ENCODE results near the gene PDK4.
"Not testable (repeated sequence)": the region's sequence is repeated elsewhere in the genome, so short reads cannot be mapped to it uniquely, and the experiment has no call there.

The PDK4 gene

GRCh38 chr7:95558864-95559263 is 37.5 kb downstream of the PDK4 start:
- no peak for DNase-seq

- DNase-seq = no peak
These were observed 39.5 kb downstream of the PDK4 start for GRCh38 chr7:95556777-95557176.

DNA sequence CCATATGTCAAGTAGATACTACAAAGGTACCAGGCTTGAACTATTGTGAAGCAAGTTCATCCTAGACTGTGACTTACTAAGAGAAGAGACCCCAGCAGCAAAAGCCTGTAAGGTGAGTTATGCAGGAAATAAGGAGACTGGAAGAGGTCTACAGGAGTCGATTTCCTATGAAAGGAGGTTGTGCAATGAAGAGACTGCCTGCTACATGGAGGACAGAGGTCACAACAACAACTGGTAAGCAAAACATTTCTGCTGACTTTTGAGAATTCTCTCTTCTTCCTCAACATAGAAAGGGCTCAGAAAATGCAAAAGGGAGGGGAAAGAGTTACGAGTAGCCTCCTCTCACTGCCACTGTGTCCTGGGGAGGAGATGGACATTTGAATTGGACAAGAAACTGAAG is 42.4 kb downstream of the PDK4 start:
- no peak for DNase-seq

GRCh38 chr7:95552010-95552926 is 44.0 kb downstream of the PDK4 start:
- not testable (repeated sequence) for DNase-seq

GRCh38 chr7:95550546-95550945 is 45.8 kb downstream of the PDK4 start:
- no peak for DNase-seq

DNA sequence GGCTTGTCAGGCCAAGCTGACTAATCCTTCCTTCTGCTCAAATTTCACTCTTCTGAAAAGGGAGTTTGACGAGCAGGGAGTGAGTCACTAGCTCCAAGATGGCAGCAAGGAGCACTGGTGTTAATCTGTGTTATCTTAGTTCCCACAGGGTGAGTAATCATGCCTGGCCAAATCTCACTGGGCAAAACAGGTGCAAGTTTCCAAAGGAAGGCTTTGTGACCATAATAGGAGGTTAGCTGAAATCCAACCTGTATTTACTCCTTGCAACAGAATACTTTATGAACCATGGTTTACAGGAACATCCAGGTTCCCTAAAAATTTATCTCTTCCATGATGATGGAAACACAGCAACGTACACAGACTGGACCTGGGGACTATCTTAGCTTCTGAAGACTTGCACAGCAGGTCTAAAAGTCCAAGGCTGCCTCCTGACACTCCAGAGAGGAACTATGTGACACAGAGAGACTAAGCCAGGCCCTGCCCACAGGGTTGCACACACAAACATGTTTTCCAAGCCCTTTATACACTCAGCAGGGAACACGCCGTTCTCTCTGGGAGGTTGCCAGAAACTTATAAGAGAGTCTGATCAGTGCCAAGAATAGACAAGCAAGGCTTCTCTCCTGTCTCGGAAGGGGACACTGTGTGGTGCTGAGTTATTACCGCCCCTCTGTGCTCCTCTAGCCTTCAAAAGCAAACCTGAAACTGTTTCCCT is 46.3 kb downstream of the PDK4 start:
- DNase-seq = peak; percentile 84

GRCh38 chr7:95547361-95548348 is 48.7 kb downstream of the PDK4 start:
- no peak for DNase-seq

GRCh38 chr7:95546647-95547046 is 49.7 kb downstream of the PDK4 start:
- DNase-seq = no peak

GRCh38 chr7:95545673-95546072 is 50.6 kb downstream of the PDK4 start:
- no peak for DNase-seq

DNA sequence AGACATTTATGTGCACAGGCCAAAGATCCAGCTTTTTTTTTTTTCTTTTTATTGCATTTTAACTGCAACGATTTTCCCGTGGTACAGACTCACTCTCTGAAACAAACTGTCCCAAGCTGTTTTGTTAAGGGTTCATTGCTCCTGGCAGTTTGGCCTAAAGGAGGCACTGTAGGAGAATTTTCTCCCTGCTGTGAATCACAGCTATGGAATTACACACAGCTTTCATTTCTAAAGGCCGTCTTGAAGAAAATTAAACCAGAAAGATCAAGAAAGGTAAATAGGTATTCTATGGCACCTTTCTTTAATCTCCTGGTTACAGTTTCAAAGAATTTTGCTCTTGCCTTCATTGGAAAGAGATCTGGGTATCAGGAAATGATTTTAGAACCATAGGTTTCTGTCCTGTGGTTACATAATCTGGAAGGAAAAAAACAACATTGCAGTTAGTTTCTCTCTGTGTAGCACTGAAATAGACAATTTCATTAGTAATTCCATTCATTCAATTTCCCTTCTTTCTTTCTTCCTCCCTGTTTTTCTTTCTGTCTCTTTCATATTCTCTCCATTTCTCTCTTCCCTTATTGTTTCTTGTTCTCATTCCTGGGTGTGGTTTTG is 51.2 kb downstream of the PDK4 start:
- DNase-seq = peak; percentile 59

DNA sequence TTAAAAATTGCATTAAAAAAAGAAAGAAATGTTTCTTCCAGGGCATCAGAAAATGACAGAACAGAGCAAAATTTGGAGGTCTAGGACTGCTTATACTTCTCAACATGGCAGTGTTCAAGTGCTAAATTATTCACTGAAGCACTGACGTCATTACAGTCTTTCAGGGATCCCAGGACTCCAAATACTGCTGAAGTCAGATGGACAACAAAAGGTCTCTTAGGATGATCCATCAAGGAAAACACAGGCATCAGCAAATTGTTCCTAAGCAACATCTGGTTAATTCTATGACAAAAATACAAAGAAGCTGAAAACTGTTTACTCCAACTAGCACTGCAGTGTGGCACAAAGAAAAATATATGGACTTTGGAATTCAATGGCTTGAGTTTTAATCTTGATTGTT is 52.1 kb downstream of the PDK4 start:
- no peak for DNase-seq

DNA sequence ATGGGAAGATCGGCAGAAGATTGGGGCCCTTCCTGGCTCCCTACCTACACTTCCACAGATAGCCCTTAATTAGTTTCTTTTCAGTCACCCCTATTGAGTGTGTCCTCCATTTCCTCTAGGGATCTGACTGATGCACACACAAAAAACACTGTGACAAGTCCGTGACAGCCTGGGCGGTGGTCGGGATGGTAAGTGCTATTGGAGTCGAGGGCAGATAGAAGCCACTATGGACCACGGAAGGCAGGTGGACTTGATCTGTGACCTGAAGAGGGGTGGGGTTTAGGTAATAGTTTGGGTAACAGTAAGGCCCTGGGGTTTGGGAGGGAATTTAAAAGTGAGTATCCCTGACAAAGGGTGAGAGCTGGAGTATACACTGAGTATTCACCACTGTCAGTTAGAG is 53.0 kb downstream of the PDK4 start:
- no peak for DNase-seq

DNA sequence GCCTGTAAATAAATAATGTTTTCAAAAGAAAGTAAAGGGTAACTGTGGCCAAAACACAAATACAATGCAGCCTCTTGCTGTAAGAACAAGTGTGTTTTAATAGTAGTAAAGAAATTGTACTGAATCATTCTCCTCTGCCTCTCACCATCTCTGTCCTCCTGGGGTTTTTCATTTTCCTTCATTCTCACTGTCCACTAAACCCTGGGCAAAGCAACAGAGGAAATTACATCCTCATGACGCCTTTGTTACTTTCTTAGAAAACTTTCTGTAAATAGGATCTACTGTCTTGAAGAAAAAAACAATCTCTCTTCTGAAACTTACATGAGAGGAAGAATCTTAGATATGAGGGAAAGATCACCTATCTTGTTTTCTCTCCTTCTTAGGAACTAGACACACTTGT is 56.0 kb downstream of the PDK4 start:
- DNase-seq = no peak

DNA sequence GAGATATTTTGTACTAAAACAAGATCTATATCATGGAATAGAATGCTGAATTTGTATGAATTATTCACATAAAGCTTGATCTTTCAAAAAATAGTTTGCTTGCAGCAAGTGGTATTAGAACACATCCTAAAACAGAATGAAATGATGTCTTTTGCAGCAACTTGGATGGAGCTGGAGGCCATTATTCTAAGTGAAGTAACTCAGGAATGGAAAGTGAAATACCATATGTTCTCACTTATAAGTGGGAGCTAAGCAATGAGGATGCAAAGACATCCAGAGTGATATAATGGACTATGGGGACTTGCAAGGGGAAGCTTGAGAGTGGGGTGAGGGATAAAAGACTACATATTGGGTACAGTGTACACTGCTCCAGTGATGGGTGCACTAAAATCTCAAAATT is 56.9 kb downstream of the PDK4 start:
- DNase-seq = no peak

DNA sequence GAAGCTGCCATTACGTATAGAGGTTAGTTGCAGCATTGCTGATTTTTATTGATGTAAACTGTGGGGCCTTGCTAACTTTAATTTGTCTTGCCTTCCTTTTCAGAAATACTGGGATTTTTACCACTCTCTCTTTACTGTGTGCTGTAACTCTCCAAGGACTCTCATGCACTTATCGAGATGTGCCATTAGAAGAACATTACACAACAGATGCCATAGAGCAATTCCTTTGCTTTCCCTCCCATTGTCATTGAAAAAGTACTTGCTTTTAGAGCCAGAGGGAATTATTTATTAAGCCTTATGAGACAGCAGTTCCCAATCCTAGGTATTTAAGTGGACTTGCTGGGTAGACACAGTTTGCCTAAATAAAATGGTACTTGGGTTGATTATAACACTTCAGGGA is 58.8 kb downstream of the PDK4 start:
- no peak for DNase-seq

DNA sequence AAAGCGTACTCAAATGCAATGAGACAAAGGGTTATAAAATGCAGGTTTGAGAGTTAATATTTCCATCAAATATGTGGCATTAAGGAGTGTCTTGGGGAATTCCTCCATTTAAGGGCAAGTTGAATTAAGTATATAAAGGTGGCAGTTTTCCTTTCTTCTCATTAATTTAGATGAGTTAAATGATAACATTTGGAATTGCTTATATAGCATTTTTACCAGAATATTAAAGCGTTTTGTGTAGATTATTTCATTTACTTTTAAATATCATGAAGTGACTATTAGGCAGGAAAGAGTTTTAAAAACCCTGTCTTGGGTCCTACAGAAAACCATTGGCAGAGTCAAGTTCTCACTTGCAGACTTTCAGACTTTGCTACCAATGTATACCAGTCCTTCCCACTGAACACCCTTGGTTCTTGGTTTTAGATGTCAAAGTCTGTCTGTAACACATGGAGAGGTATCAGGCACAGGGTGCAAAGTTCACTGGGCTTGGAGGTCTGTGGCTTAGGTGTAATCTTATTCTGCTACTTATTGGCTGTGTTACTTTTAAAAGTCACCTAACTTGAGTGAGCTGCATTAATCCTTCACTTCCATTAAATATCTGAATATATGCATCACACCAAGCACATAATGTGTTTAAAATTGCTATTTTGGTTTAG is 59.5 kb downstream of the PDK4 start:
- no peak for DNase-seq

GRCh38 chr7:95535662-95536061 is 60.7 kb downstream of the PDK4 start:
- DNase-seq = no peak

- no peak for DNase-seq
These were observed 61.5 kb downstream of the PDK4 start for GRCh38 chr7:95534796-95535195.
